IMR-90 (cell line): ENCODE data around the gene TP53BP2. TPM values are rescaled to one million over a fixed set of nuclear protein-coding genes. Genes with fewer than 3 reads are reported as not detected.

Experiments
- ATAC-seq: fragments of 200-7000 bp; cut with Tn5 transposase; 2 replicates; pipeline ENCODE4 v1.9.1; 2020; ENCODE audit warnings: low read depth, mild to moderate bottlenecking, moderate library complexity
- BruUV-seq: library from RNA; stranded (reverse); fragments of 400-500 nt; replicated peaks from 2 replicates; lab custom pipeline; 2021; lab: Mats Ljungman, UMichigan
- CTCF ChIA-PET: fragments of 300-600 bp; formaldehyde crosslinking; extraction: SDS; loops from one replicate; lab custom pipeline; 2021; ENCODE audit warnings: antibody characterized with exemption; lab: Yijun Ruan, JAX
- POLR2A ChIA-PET: fragments of 300-600 bp; sonication (Branson Sonifier 250); formaldehyde crosslinking; loops from one replicate; lab custom pipeline; 2022; ENCODE audit warnings: antibody characterized with exemption; ENCODE audit not compliant: unreplicated experiment; lab: Charles Lee
- DNase-seq: peaks from one replicate; pipeline ENCODE4 v3.0.0; 2013
- H2AFZ ChIP-seq: replicated peaks from 2 replicates; pipeline ENCODE3; 2013; ENCODE audit warnings: low read length, mild to moderate bottlenecking; ENCODE audit not compliant: poor library complexity
- H2AK5ac ChIP-seq: 2 replicates; pipeline ENCODE4 v1.6.1; 2013; ENCODE audit warnings: low read depth, low read length, inconsistent platforms
- H2AK9ac ChIP-seq: replicated peaks from 2 replicates; pipeline ENCODE3; 2013; ENCODE audit warnings: mild to moderate bottlenecking, low read depth, low read length, moderate library complexity; ENCODE audit not compliant: poor library complexity
- H2BK120ac ChIP-seq: 2 replicates; pipeline ENCODE4 v1.6.1; 2013; ENCODE audit warnings: low read depth, low read length, inconsistent platforms
- H2BK15ac ChIP-seq: 3 replicates; pipeline ENCODE4 v1.6.1; 2013; ENCODE audit warnings: low read depth, low read length, inconsistent platforms
- H2BK20ac ChIP-seq: 2 replicates; pipeline ENCODE4 v1.6.1; 2013; ENCODE audit warnings: low read depth, mild to moderate bottlenecking, inconsistent platforms, low read length, moderate library complexity
- H2BK5ac ChIP-seq: 2 replicates; pipeline ENCODE4 v1.6.1; 2013; ENCODE audit warnings: mild to moderate bottlenecking, low read depth, low read length, inconsistent platforms; ENCODE audit not compliant: poor library complexity, severe bottlenecking
- H3K14ac ChIP-seq: replicated peaks from 2 replicates; pipeline ENCODE4 v1.6.1; 2013; ENCODE audit warnings: low read depth, low read length, inconsistent platforms
- H3K18ac ChIP-seq: 2 replicates; pipeline ENCODE4 v1.6.1; 2013; ENCODE audit warnings: low read depth, low read length, control low read depth
- H3K23ac ChIP-seq: 2 replicates; pipeline ENCODE4 v1.6.1; 2013; ENCODE audit warnings: low read depth, low read length, inconsistent platforms
- H3K27ac ChIP-seq: 2 replicates; pipeline ENCODE4 v1.5.1; 2013; ENCODE audit warnings: mild to moderate bottlenecking, control low read depth, low read length; ENCODE audit not compliant: insufficient read depth
- H3K27me3 ChIP-seq: 2 replicates; pipeline ENCODE4 v1.6.1; 2013; ENCODE audit warnings: low read length; ENCODE audit not compliant: control insufficient read depth, insufficient read depth
- H3K36me3 ChIP-seq: 2 replicates; pipeline ENCODE4 v1.6.1; 2013; ENCODE audit warnings: low read length, mixed read lengths; ENCODE audit not compliant: control insufficient read depth, insufficient read depth
- H3K4ac ChIP-seq: 2 replicates; pipeline ENCODE4 v1.6.1; 2013; ENCODE audit warnings: low read depth, low read length, inconsistent platforms
- H3K4me1 ChIP-seq: 2 replicates; pipeline ENCODE4 v1.6.1; 2013; ENCODE audit warnings: low read length, mixed read lengths; ENCODE audit not compliant: control insufficient read depth, insufficient read depth
- H3K4me2 ChIP-seq: 2 replicates; pipeline ENCODE4 v1.6.1; 2013; ENCODE audit warnings: low read depth, mild to moderate bottlenecking, control low read depth, low read length, moderate library complexity
- H3K4me3 ChIP-seq: 2 replicates; pipeline ENCODE4 v1.5.1; 2013; ENCODE audit warnings: low read depth, mild to moderate bottlenecking, control low read depth, low read length, moderate library complexity; ENCODE audit not compliant: insufficient read depth
- H3K56ac ChIP-seq: 2 replicates; pipeline ENCODE4 v1.6.1; 2013; ENCODE audit warnings: low read length, inconsistent platforms; ENCODE audit not compliant: insufficient read depth; ENCODE audit errors: extremely low read depth
- H3K79me1 ChIP-seq, 2 experiments: 2 replicates each; pipeline ENCODE4 v1.6.1; 2013; ENCODE audit warnings: low read length in 2 of 2, inconsistent platforms in 1 of 2, low read depth in 1 of 2
- H3K9ac ChIP-seq: 2 replicates; pipeline ENCODE4 v1.6.1; 2013; ENCODE audit warnings: low read depth, low read length, control low read depth
- H3K9me1 ChIP-seq: 2 replicates; pipeline ENCODE4 v1.6.1; 2013; ENCODE audit warnings: low read length, inconsistent platforms; ENCODE audit not compliant: insufficient read depth
- H3K9me3 ChIP-seq: 2 replicates; pipeline ENCODE4 v1.6.1; 2013; ENCODE audit warnings: low read length; ENCODE audit not compliant: control insufficient read depth, insufficient read depth
- H4K20me1 ChIP-seq: 2 replicates; pipeline ENCODE4 v1.6.1; 2013; ENCODE audit warnings: low read length, inconsistent platforms; ENCODE audit not compliant: insufficient read depth
- H4K5ac ChIP-seq: 2 replicates; pipeline ENCODE4 v1.6.1; 2013; ENCODE audit warnings: mild to moderate bottlenecking, low read depth, low read length, control low read depth
- H4K8ac ChIP-seq, 2 experiments: 2 replicates each; pipeline ENCODE4 v1.6.1; 2013; ENCODE audit warnings: low read depth in 2 of 2, low read length in 2 of 2, control low read depth in 1 of 2, inconsistent platforms in 1 of 2
- H4K91ac ChIP-seq: 2 replicates; pipeline ENCODE4 v1.6.1; 2013; ENCODE audit warnings: low read depth, low read length, inconsistent platforms; ENCODE audit not compliant: insufficient read depth
- BHLHE40 ChIP-seq: fragments of 150-350 bp; IDR thresholded peaks from 2 replicates; pipeline ENCODE4 v1.6.1; 2016; ENCODE audit warnings: mild to moderate bottlenecking, low read depth, low read length
- CEBPB ChIP-seq: IDR thresholded peaks from 2 replicates; pipeline ENCODE4 v1.6.1; 2012; ENCODE audit warnings: low read depth, low read length, improper control_type of control experiment
- CHD1 ChIP-seq: IDR thresholded peaks from 2 replicates; pipeline ENCODE4 v1.6.1; 2012; ENCODE audit warnings: low read depth, low read length, improper control_type of control experiment
- FOS ChIP-seq: fragments of 150-350 bp; IDR thresholded peaks from 2 replicates; pipeline ENCODE4 v1.6.1; 2016; ENCODE audit warnings: low read depth, low read length
- MAFK ChIP-seq: IDR thresholded peaks from 2 replicates; pipeline ENCODE4 v1.6.1; 2012; ENCODE audit warnings: low read depth, low read length, improper control_type of control experiment
- MAZ ChIP-seq: IDR thresholded peaks from 2 replicates; pipeline ENCODE4 v1.6.1; 2012; ENCODE audit warnings: low read depth, mild to moderate bottlenecking, low read length, improper control_type of control experiment, moderate library complexity, borderline replicate concordance
- MXI1 ChIP-seq: IDR thresholded peaks from 2 replicates; pipeline ENCODE4 v1.6.1; 2012; ENCODE audit warnings: low read depth, mild to moderate bottlenecking, low read length, moderate library complexity, borderline replicate concordance
- NFE2L2 ChIP-seq: fragments of 150-350 bp; IDR thresholded peaks from 2 replicates; pipeline ENCODE4 v1.6.1; 2016; ENCODE audit warnings: low read depth, mild to moderate bottlenecking, low read length
- POLR2A ChIP-seq: IDR thresholded peaks from 2 replicates; pipeline ENCODE4 v1.6.1; 2012; ENCODE audit warnings: mild to moderate bottlenecking, low read depth, low read length
- RAD21 ChIP-seq: IDR thresholded peaks from 2 replicates; pipeline ENCODE4 v1.6.1; 2012; ENCODE audit warnings: low read length, improper control_type of control experiment
- RCOR1 ChIP-seq: IDR thresholded peaks from 2 replicates; pipeline ENCODE4 v1.6.1; 2012; ENCODE audit warnings: mild to moderate bottlenecking, low read length, improper control_type of control experiment; ENCODE audit not compliant: insufficient replicate concordance
- RFX5 ChIP-seq: IDR thresholded peaks from 2 replicates; pipeline ENCODE4 v1.8.0; 2012; ENCODE audit warnings: low read depth, mild to moderate bottlenecking, low read length, moderate library complexity
- SMC3 ChIP-seq: fragments of 150-350 bp; IDR thresholded peaks from 2 replicates; pipeline ENCODE4 v1.6.1; 2016; ENCODE audit warnings: low read depth, mild to moderate bottlenecking, antibody characterized with exemption, low read length, moderate library complexity
- WGBS, 2 experiments: methylation state at CpG; one replicate each; pipeline versions ENCODE4 v1.1.5 to v1.1.7; 2013; ENCODE audit warnings: missing lambda C conversion rate in 2 of 2; ENCODE audit not compliant: insufficient read length in 1 of 2; ENCODE audit errors: extremely low coverage in 2 of 2; 5-methylcytosine and 5-hydroxymethylcytosine counted together
- dilution Hi-C: fragments of 300-500 bp; cut with HindIII; formaldehyde crosslinking; loops from one replicate; pipeline ENCODE4 v1.14.3; 2018; ENCODE audit warnings: low sequenced_read_pairs; ENCODE audit not compliant: unreplicated experiment
- in situ Hi-C: fragments of 300-500 bp; cut with MboI; formaldehyde crosslinking; loops from 3 replicates; pipeline ENCODE4 v1.14.3; 2019; ENCODE audit warnings: low sequenced_read_pairs, inconsistent platforms, mixed read lengths
- intact Hi-C: fragments of 100-400 bp; cut with micrococcal nuclease; formaldehyde crosslinking; loops from 2 replicates; pipeline ENCODE4 v1.10.0; 2022
- polyA plus RNA-seq, 3 experiments: library from polyadenylated mRNA; depleted of rRNA; stranded (reverse); fragments of >200 nt; gene quantifications; 2 replicates each; pipeline ENCODE4 v1.2.3, GENCODE V29; 2012; ENCODE audit warnings: low replicate concordance in 1 of 3
- total RNA-seq: library from RNA; depleted of rRNA; stranded (reverse); fragments of >200 nt; gene quantifications from 2 replicates; pipeline ENCODE4 v1.2.3, GENCODE V29; 2012
- TF ChIP-seq, protein P1 (sequence below): conservative IDR thresholded peaks from 2 replicates; pipeline ENCODE4 v1.5.1; 2012; ENCODE audit warnings: mild to moderate bottlenecking, low read depth, low read length, improper control_type of control experiment
- TF ChIP-seq, protein P2 (sequence below): fragments of 150-350 bp; IDR thresholded peaks from 2 replicates; pipeline ENCODE4 v1.6.1; 2016; ENCODE audit warnings: low read depth, mild to moderate bottlenecking, low read length, moderate library complexity, borderline replicate concordance
- TF ChIP-seq, protein P3 (sequence below): fragments of 150-350 bp; IDR thresholded peaks from 2 replicates; pipeline ENCODE4 v1.6.1; 2017; ENCODE audit warnings: mild to moderate bottlenecking, antibody characterized with exemption, low read length, low read depth

Gene TP53BP2
- total and polyA plus RNA-seq, 2 of the 4 experiments (the other 2 are of a cell fraction) = 19.9 to 35.0 TPM

DNA sequence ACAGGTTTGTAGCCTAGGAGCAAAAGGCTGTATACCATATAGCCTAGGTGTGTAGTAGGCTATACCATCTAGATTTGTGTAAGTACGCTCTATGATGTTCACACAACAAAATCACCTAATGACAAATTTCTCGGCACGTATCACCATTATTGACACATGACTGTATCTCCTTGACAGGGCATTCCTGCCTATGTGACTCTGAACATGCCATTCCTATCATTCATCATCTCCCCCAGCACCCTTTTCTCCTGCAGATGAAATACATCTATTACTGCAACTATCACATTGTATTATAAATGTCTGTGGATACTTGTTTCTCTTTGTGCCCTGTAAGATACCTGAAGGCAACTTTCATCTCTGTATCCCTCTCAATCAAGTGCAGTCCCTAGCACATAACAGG, 29.9 kb downstream of the TP53BP2 start:
- Histone ChIP-seq H3K14ac (no peak overlapping the region), H3K4me3 (no peak overlapping the region), H4K20me1 (peaks cover 11% of the 10 kb centered on the region; the same call in 1 of the 2 replicates), H3K36me3 (peaks cover 22% of the 10 kb centered on the region), H4K8ac (no peak overlapping the region), H3K56ac (no peak overlapping the region), H2AFZ (no peak overlapping the region), H2AK5ac (no peak overlapping the region), H4K91ac (no peak overlapping the region), H3K27ac (no peak overlapping the region), H2BK5ac (no peak overlapping the region), H2BK20ac (no peak overlapping the region), H3K9ac (no peak overlapping the region), H2AK9ac (no peak overlapping the region), H3K9me1 (peaks cover 12% of the 10 kb centered on the region), H3K79me1 (peaks cover 23 to 48% of the 10 kb centered on the region in 2 experiments), H3K4me1 (peaks cover 7% of the 10 kb centered on the region), H3K9me3 (no peaks in the 10 kb centered on the region), H3K4ac (no peak overlapping the region), H3K4me2 (no peak overlapping the region), H4K5ac (no peak overlapping the region), H3K27me3 (no peaks in the 10 kb centered on the region), H3K23ac (peak overlapping the region; percentile 1; the same call in 1 of the 2 replicates), H3K18ac (no peak overlapping the region), H2BK120ac (no peak overlapping the region), H2BK15ac (no peak overlapping the region)
- BruUV-seq = no TSS peak
- POLR2A ChIA-PET = no interaction called here
- WGBS, 2 experiments = no CpG with 5 or more reads among the region's 3 CpGs
- CTCF ChIA-PET = no interaction called here
- peak; percentile 39 for DNase-seq
- TF ChIP-seq SMC3 (no peak), RAD21 (no peak), RFX5 (no peak), FOS (no peak), NFE2L2 (no peak), RCOR1 (no peak), MAFK (no peak), CEBPB (no peak), BHLHE40 (no peak), POLR2A (no peak), CHD1 (no peak), MAZ (no peak), MXI1 (no peak)
- TF ChIP-seq, protein P1, sequence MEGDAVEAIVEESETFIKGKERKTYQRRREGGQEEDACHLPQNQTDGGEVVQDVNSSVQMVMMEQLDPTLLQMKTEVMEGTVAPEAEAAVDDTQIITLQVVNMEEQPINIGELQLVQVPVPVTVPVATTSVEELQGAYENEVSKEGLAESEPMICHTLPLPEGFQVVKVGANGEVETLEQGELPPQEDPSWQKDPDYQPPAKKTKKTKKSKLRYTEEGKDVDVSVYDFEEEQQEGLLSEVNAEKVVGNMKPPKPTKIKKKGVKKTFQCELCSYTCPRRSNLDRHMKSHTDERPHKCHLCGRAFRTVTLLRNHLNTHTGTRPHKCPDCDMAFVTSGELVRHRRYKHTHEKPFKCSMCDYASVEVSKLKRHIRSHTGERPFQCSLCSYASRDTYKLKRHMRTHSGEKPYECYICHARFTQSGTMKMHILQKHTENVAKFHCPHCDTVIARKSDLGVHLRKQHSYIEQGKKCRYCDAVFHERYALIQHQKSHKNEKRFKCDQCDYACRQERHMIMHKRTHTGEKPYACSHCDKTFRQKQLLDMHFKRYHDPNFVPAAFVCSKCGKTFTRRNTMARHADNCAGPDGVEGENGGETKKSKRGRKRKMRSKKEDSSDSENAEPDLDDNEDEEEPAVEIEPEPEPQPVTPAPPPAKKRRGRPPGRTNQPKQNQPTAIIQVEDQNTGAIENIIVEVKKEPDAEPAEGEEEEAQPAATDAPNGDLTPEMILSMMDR = no peak
- TF ChIP-seq, protein P2, sequence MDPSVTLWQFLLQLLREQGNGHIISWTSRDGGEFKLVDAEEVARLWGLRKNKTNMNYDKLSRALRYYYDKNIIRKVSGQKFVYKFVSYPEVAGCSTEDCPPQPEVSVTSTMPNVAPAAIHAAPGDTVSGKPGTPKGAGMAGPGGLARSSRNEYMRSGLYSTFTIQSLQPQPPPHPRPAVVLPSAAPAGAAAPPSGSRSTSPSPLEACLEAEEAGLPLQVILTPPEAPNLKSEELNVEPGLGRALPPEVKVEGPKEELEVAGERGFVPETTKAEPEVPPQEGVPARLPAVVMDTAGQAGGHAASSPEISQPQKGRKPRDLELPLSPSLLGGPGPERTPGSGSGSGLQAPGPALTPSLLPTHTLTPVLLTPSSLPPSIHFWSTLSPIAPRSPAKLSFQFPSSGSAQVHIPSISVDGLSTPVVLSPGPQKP = no peak
- TF ChIP-seq, protein P3, sequence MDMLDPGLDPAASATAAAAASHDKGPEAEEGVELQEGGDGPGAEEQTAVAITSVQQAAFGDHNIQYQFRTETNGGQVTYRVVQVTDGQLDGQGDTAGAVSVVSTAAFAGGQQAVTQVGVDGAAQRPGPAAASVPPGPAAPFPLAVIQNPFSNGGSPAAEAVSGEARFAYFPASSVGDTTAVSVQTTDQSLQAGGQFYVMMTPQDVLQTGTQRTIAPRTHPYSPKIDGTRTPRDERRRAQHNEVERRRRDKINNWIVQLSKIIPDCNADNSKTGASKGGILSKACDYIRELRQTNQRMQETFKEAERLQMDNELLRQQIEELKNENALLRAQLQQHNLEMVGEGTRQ = no peak
- intact Hi-C loops (loop anchor here (10.0 kb wide), 2 partner anchors 89 to 299 kb away; partner anchors contain the start of gene FBXO28), dilution Hi-C loops (no loop called here), in situ Hi-C loops (no loop called here)
- ATAC-seq = no peak
